Smooth muscle cell (in vitro differentiated cells): ENCODE results near the gene CDH23. TPM values are rescaled to one million over a fixed set of nuclear protein-coding genes. Genes with fewer than 3 reads are reported as not detected.

ENCODE experiments used
- DNase-seq: peaks from one replicate; lab custom pipeline; 2025; ENCODE audit not compliant: unreplicated experiment; lab: John Stamatoyannopoulos, UW
- H2AFZ ChIP-seq: fragments of 200-600 bp; sonication (generic); 2 replicates; pipeline ENCODE4 v1.6.0; 2016; ENCODE audit warnings: antibody characterized with exemption, low read depth, mild to moderate bottlenecking
- H3F3A ChIP-seq: fragments of 200-600 bp; sonication (generic); 2 replicates; pipeline ENCODE4 v1.6.0; 2017; ENCODE audit warnings: antibody characterized with exemption, low read depth
- H3K27ac ChIP-seq: fragments of 200-600 bp; sonication (generic); 2 replicates; pipeline ENCODE4 v1.5.1; 2016; ENCODE audit warnings: low read depth, mild to moderate bottlenecking
- H3K27me3 ChIP-seq: fragments of 200-600 bp; sonication (generic); 2 replicates; pipeline ENCODE4 v1.6.1; 2016; ENCODE audit warnings: low read depth, mild to moderate bottlenecking
- H3K36me3 ChIP-seq: fragments of 200-600 bp; sonication (generic); 2 replicates; pipeline ENCODE4 v1.5.1; 2016; ENCODE audit warnings: low read depth
- H3K4me1 ChIP-seq: fragments of 200-600 bp; sonication (generic); 2 replicates; pipeline ENCODE4 v1.5.1; 2016; ENCODE audit warnings: low read depth
- H3K4me2 ChIP-seq: fragments of 200-600 bp; sonication (generic); 2 replicates; pipeline ENCODE4 v1.6.0; 2016; ENCODE audit warnings: mild to moderate bottlenecking
- H3K4me3 ChIP-seq: fragments of 200-600 bp; sonication (generic); 2 replicates; pipeline ENCODE4 v1.5.1; 2016; ENCODE audit warnings: mild to moderate bottlenecking
- H3K79me2 ChIP-seq: fragments of 200-600 bp; sonication (generic); 2 replicates; pipeline ENCODE4 v1.6.0; 2016; ENCODE audit warnings: low read depth, mild to moderate bottlenecking
- H3K9ac ChIP-seq: fragments of 200-600 bp; sonication (generic); 2 replicates; pipeline ENCODE4 v1.6.0; 2016; ENCODE audit warnings: low read depth
- H3K9me3 ChIP-seq: fragments of 200-600 bp; sonication (generic); replicated peaks from 2 replicates; pipeline ENCODE4 v1.5.1; 2016; ENCODE audit warnings: low read depth
- H4K20me1 ChIP-seq: fragments of 200-600 bp; sonication (generic); 2 replicates; pipeline ENCODE4 v1.6.0; 2016; ENCODE audit warnings: low read depth
- CTCF ChIP-seq: fragments of 200-600 bp; sonication (generic); IDR thresholded peaks from 2 replicates; pipeline ENCODE4 v1.5.1; 2017; ENCODE audit warnings: borderline replicate concordance, mild to moderate bottlenecking, antibody characterized with exemption; ENCODE audit not compliant: insufficient read depth, poor library complexity, severe bottlenecking
- WGBS: methylation state at CpG from one replicate; pipeline ENCODE4 v1.1.7; 2016; ENCODE audit warnings: low lambda C conversion rate; 5-methylcytosine and 5-hydroxymethylcytosine counted together
- polyA plus RNA-seq: library from polyadenylated mRNA; unstranded; fragments of >200 nt; fragmentation: Nextera tagmentation; extraction: Ambion mirVana; gene quantifications from 2 replicates; pipeline ENCODE4 v1.2.1, GENCODE V29; 2016
- total RNA-seq: library from RNA; depleted of rRNA; stranded (reverse); fragments of >200 nt; gene quantifications from 2 replicates; pipeline ENCODE4 v1.2.3, GENCODE V29; 2014

Gene CDH23
- total and polyA plus RNA-seq, 2 experiments from 2014 or later: 0.99 to 2.5 TPM

- Histone ChIP-seq H3K4me2 (no peak overlapping the region), H2AFZ (no peak overlapping the region), H3F3A (no peaks in the 10 kb centered on the region), H4K20me1 (no peaks in the 10 kb centered on the region), H3K36me3 (no peaks in the 10 kb centered on the region), H3K4me3 (no peak overlapping the region), H3K27me3 (no peaks in the 10 kb centered on the region), H3K4me1 (peaks cover 25% of the 10 kb centered on the region), H3K27ac (no peak overlapping the region), H3K9ac (no peak overlapping the region), H3K79me2 (no peaks in the 10 kb centered on the region), H3K9me3 (no peaks in the 10 kb centered on the region)
- DNase-seq: no peak
- TF ChIP-seq CTCF: no peak
- WGBS: 87% methylated on average over 12 of the region's 12 CpGs
Observed at GRCh38 chr10:71611709-71612422, 215.1 kb downstream of the CDH23 start.

GRCh38 chr10:71613261-71613777 is 216.6 kb downstream of the CDH23 start:
- no peaks in the 10 kb centered on the region for H4K20me1 ChIP-seq
- no peaks in the 10 kb centered on the region for H3K36me3 ChIP-seq
- WGBS: 87% methylated on average over 2 of the region's 2 CpGs
- DNase-seq: no peak
- H2AFZ ChIP-seq: no peak overlapping the region
- H3K4me3 ChIP-seq: no peak overlapping the region
- H3K27ac ChIP-seq: no peak overlapping the region
- H3K9me3 ChIP-seq: no peaks in the 10 kb centered on the region
- H3K27me3 ChIP-seq: no peaks in the 10 kb centered on the region
- TF ChIP-seq CTCF: no peak
- H3K9ac ChIP-seq: no peak overlapping the region
- no peaks in the 10 kb centered on the region for H3F3A ChIP-seq
- H3K4me2 ChIP-seq: no peak overlapping the region
- H3K79me2 ChIP-seq: no peaks in the 10 kb centered on the region
- H3K4me1 ChIP-seq: peaks cover 18% of the 10 kb centered on the region

GRCh38 chr10:71613877-71614276 is 217.2 kb downstream of the CDH23 start:
- no peaks in the 10 kb centered on the region for H3K36me3 ChIP-seq
- no peaks in the 10 kb centered on the region for H3K27me3 ChIP-seq
- H3K4me1 ChIP-seq: peaks cover 15% of the 10 kb centered on the region
- no peaks in the 10 kb centered on the region for H3K79me2 ChIP-seq
- no peak overlapping the region for H3K27ac ChIP-seq
- no peak overlapping the region for H2AFZ ChIP-seq
- H3K9ac ChIP-seq: no peak overlapping the region
- no peak overlapping the region for H3K4me3 ChIP-seq
- WGBS: 96% methylated on average over 4 of the region's 4 CpGs
- no peak overlapping the region for H3K4me2 ChIP-seq
- H4K20me1 ChIP-seq: no peaks in the 10 kb centered on the region
- no peak for TF ChIP-seq CTCF
- no peak for DNase-seq
- no peaks in the 10 kb centered on the region for H3K9me3 ChIP-seq
- no peaks in the 10 kb centered on the region for H3F3A ChIP-seq

- no peak overlapping the region for H3K4me3 ChIP-seq
- no peaks in the 10 kb centered on the region for H3K9me3 ChIP-seq
- H3K27ac ChIP-seq: no peak overlapping the region
- no peaks in the 10 kb centered on the region for H3K36me3 ChIP-seq
- 85% methylated on average over 5 of the region's 5 CpGs for WGBS
- no peaks in the 10 kb centered on the region for H4K20me1 ChIP-seq
- H2AFZ ChIP-seq: no peak overlapping the region
- no peak for DNase-seq
- no peaks in the 10 kb centered on the region for H3K27me3 ChIP-seq
- no peaks in the 10 kb centered on the region for H3F3A ChIP-seq
- no peak overlapping the region for H3K9ac ChIP-seq
- H3K79me2 ChIP-seq: no peaks in the 10 kb centered on the region
- TF ChIP-seq CTCF: no peak
- H3K4me2 ChIP-seq: no peak overlapping the region
- peaks cover 11% of the 10 kb centered on the region for H3K4me1 ChIP-seq
Observed at GRCh38 chr10:71614946-71615345, 218.2 kb downstream of the CDH23 start.
